SK-N-MC (cell line): ENCODE data around the gene CACNA2D4.

ENCODE experiments used
- EZH2 ChIP-seq: fragments of 200-600 bp; sonication (generic); IDR thresholded peaks from one replicate; pipeline ENCODE4 v1.6.1; 2017; ENCODE audit warnings: antibody characterized with exemption
- FOXP2 ChIP-seq: optimal IDR thresholded peaks from 2 replicates; pipeline ENCODE3; 2011; ENCODE audit warnings: mild to moderate bottlenecking, moderate library complexity; ENCODE audit not compliant: insufficient read depth; ENCODE audit errors: extremely low read length, control extremely low read depth
- POLR2AphosphoS5 ChIP-seq: IDR thresholded peaks from 2 replicates; pipeline ENCODE4 v1.6.1; 2012; ENCODE audit warnings: mild to moderate bottlenecking, low read depth, low read length, borderline replicate concordance

DNA sequence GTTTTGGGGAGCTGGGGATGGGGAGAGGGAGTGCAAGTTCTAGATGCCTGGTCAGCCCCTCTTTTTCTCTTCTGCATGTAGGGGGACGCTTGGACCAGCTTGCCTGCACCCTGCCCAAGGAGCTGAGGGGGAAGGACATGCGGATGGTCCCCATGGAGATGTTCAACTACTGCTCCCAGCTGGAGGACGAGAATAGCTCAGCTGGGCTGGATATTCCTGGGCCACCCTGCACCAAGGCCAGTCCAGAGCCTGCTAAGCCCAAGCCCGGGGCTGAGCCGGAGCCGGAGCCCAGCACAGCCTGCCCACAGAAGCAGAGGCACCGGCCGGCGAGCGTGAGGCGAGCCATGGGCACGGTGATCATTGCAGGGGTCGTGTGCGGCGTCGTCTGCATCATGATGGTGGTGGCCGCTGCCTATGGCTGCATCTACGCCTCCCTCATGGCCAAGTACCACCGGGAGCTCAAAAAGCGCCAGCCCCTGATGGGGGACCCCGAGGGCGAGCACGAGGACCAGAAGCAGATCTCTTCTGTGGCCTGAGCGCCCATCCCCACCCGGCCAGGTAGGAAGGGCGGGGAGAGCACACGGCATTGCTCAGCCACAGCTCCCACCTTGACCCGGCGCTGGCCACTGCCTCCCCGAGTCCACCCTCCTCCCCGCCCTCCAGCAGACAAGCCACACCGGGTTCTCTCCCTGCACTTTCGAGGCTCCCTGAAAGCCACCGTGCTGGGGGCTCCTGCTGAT, 84.1 kb downstream of the CACNA2D4 start:
- TF ChIP-seq POLR2AphosphoS5: no peak
- no peak for TF ChIP-seq EZH2
- no peak for TF ChIP-seq FOXP2
